SK-N-MC (cell line): ENCODE measurements around the gene CABLES2.

Experiments used
- DNase-seq: peaks from one replicate; pipeline ENCODE4 v3.0.0-alpha.2; 2011; ENCODE audit warnings: low read depth, low spot score
- H3K27ac ChIP-seq: fragments of 200-600 bp; sonication (generic); 2 replicates; pipeline ENCODE4 v1.5.1; 2016; ENCODE audit warnings: mixed run types
- H3K36me3 ChIP-seq: fragments of 200-600 bp; sonication (generic); 2 replicates; pipeline ENCODE4 v1.6.1; 2017; ENCODE audit warnings: antibody characterized with exemption, low read length, mixed read lengths; ENCODE audit not compliant: insufficient read depth
- H3K4me3 ChIP-seq: fragments of 200-600 bp; sonication (generic); 2 replicates; pipeline ENCODE4 v1.5.1; 2016
- H3K9ac ChIP-seq: fragments of 200-600 bp; sonication (generic); 2 replicates; pipeline ENCODE4 v1.8.0; 2017; ENCODE audit warnings: mixed run types, mixed read lengths; ENCODE audit not compliant: insufficient read length
- H3K9me3 ChIP-seq: fragments of 200-600 bp; sonication (generic); 2 replicates; pipeline ENCODE4 v1.6.1; 2017; ENCODE audit warnings: low read depth, mild to moderate bottlenecking, antibody characterized with exemption, low read length, moderate library complexity, mixed read lengths
- EZH2 ChIP-seq: fragments of 200-600 bp; sonication (generic); IDR thresholded peaks from one replicate; pipeline ENCODE4 v1.6.1; 2017; ENCODE audit warnings: antibody characterized with exemption
- FOXP2 ChIP-seq: optimal IDR thresholded peaks from 2 replicates; pipeline ENCODE3; 2011; ENCODE audit warnings: mild to moderate bottlenecking, moderate library complexity; ENCODE audit not compliant: insufficient read depth; ENCODE audit errors: extremely low read length, control extremely low read depth
- POLR2AphosphoS5 ChIP-seq: IDR thresholded peaks from 2 replicates; pipeline ENCODE4 v1.6.1; 2012; ENCODE audit warnings: mild to moderate bottlenecking, low read depth, low read length, borderline replicate concordance

CABLES2 gene

GRCh38 chr20:62415354-62416111 is 8.4 kb upstream of the CABLES2 start:
- no peak overlapping the region for H3K9ac ChIP-seq
- H3K27ac ChIP-seq = no peak overlapping the region
- no peak overlapping the region for H3K4me3 ChIP-seq
- TF ChIP-seq POLR2AphosphoS5 = no peak
- TF ChIP-seq FOXP2 = no peak
- no peak for TF ChIP-seq EZH2
- DNase-seq = no peak
- H3K9me3 ChIP-seq = no peaks in the 10 kb centered on the region
- H3K36me3 ChIP-seq = no peaks in the 10 kb centered on the region

GRCh38 chr20:62413896-62414481 is 6.9 kb upstream of the CABLES2 start:
- no peaks in the 10 kb centered on the region for H3K36me3 ChIP-seq
- TF ChIP-seq POLR2AphosphoS5 (no peak), FOXP2 (no peak), EZH2 (no peak)
- H3K4me3 ChIP-seq = no peak overlapping the region
- no peaks in the 10 kb centered on the region for H3K9me3 ChIP-seq
- no peak for DNase-seq
- H3K9ac ChIP-seq = no peak overlapping the region
- no peak overlapping the region for H3K27ac ChIP-seq

GRCh38 chr20:62413025-62413570 is 6.0 kb upstream of the CABLES2 start:
- no peak overlapping the region for H3K4me3 ChIP-seq
- H3K36me3 ChIP-seq = no peaks in the 10 kb centered on the region
- TF ChIP-seq FOXP2 = no peak
- TF ChIP-seq EZH2 = no peak
- TF ChIP-seq POLR2AphosphoS5 = no peak
- no peak for DNase-seq
- no peak overlapping the region for H3K27ac ChIP-seq
- H3K9ac ChIP-seq = no peak overlapping the region
- H3K9me3 ChIP-seq = no peaks in the 10 kb centered on the region

- no peaks in the 10 kb centered on the region for H3K36me3 ChIP-seq
- no peak for TF ChIP-seq FOXP2
- TF ChIP-seq EZH2 = no peak
- TF ChIP-seq POLR2AphosphoS5 = no peak
- H3K27ac ChIP-seq = no peak overlapping the region
- no peak for DNase-seq
- no peak overlapping the region for H3K9ac ChIP-seq
- no peaks in the 10 kb centered on the region for H3K9me3 ChIP-seq
- no peak overlapping the region for H3K4me3 ChIP-seq
These were observed 5.3 kb upstream of the CABLES2 start for GRCh38 chr20:62412194-62413024.

GRCh38 chr20:62411479-62412193 is 4.6 kb upstream of the CABLES2 start:
- Histone ChIP-seq H3K36me3 (no peaks in the 10 kb centered on the region), H3K9me3 (no peaks in the 10 kb centered on the region), H3K9ac (no peak overlapping the region), H3K4me3 (no peak overlapping the region), H3K27ac (no peak overlapping the region)
- TF ChIP-seq POLR2AphosphoS5 (no peak), EZH2 (no peak), FOXP2 (no peak)
- no peak for DNase-seq

GRCh38 chr20:62410746-62411478 is 3.8 kb upstream of the CABLES2 start:
- no peak overlapping the region for H3K27ac ChIP-seq

More at GRCh38 chr20:62410746-62411478, 3.8 kb upstream of the CABLES2 start:
- Histone ChIP-seq H3K9me3 (no peaks in the 10 kb centered on the region), H3K36me3 (no peaks in the 10 kb centered on the region), H3K9ac (no peak overlapping the region), H3K4me3 (no peak overlapping the region)
- no peak for DNase-seq
- TF ChIP-seq POLR2AphosphoS5 = no peak
- TF ChIP-seq EZH2 = no peak
- TF ChIP-seq FOXP2 = no peak
